HG03442 (cell line): Measurements from ENCODE around the gene GALNT17.

ENCODE experiments used
- ATAC-seq: cut with Tn5 transposase; IDR thresholded peaks from one replicate; pipeline ENCODE4 v1.9.1; 2021; ENCODE audit warnings: mild to moderate bottlenecking, moderate library complexity; ENCODE audit not compliant: unreplicated experiment

GALNT17 gene

GRCh38 chr7:71329030-71329660 lies 197.2 kb downstream of the GALNT17 start:
- ATAC-seq, result no peak

- no peak for ATAC-seq
Observed at GRCh38 chr7:71332207-71332606, 200.3 kb downstream of the GALNT17 start.

- no peak for ATAC-seq
Observed at GRCh38 chr7:71334541-71334940, 202.6 kb downstream of the GALNT17 start.

GRCh38 chr7:71338866-71339265 lies 206.9 kb downstream of the GALNT17 start:
- no peak for ATAC-seq

- ATAC-seq, result no peak
Observed at GRCh38 chr7:71339924-71340323, 208.0 kb downstream of the GALNT17 start.

- no peak for ATAC-seq
Observed at GRCh38 chr7:71342202-71342601, 210.3 kb downstream of the GALNT17 start.

- ATAC-seq, result no peak
Observed at GRCh38 chr7:71343039-71343438, 211.1 kb downstream of the GALNT17 start.

- ATAC-seq, result no peak
Observed at GRCh38 chr7:71343892-71344291, 211.9 kb downstream of the GALNT17 start.

- no peak for ATAC-seq
Observed at GRCh38 chr7:71345117-71345884, 213.4 kb downstream of the GALNT17 start.

GRCh38 chr7:71348821-71349681 lies 217.1 kb downstream of the GALNT17 start:
- no peak for ATAC-seq

- ATAC-seq, result no peak
Observed at GRCh38 chr7:71349682-71350481, 217.9 kb downstream of the GALNT17 start.

- no peak for ATAC-seq
Observed at GRCh38 chr7:71350680-71351079, 218.7 kb downstream of the GALNT17 start.

- no peak for ATAC-seq
Observed at GRCh38 chr7:71354716-71355115, 222.8 kb downstream of the GALNT17 start.

GRCh38 chr7:71361451-71362032 lies 229.6 kb downstream of the GALNT17 start:
- no peak for ATAC-seq

- no peak for ATAC-seq
Observed at GRCh38 chr7:71362240-71362639, 230.3 kb downstream of the GALNT17 start.

GRCh38 chr7:71363223-71363622 lies 231.3 kb downstream of the GALNT17 start:
- ATAC-seq, result no peak

GRCh38 chr7:71363627-71364026 lies 231.7 kb downstream of the GALNT17 start:
- no peak for ATAC-seq

GRCh38 chr7:71364551-71364950 lies 232.6 kb downstream of the GALNT17 start:
- no peak for ATAC-seq

GRCh38 chr7:71372991-71373390 lies 241.0 kb downstream of the GALNT17 start:
- no peak for ATAC-seq

GRCh38 chr7:71377062-71377461 lies 245.1 kb downstream of the GALNT17 start:
- ATAC-seq, result no peak
